ENCODE results near the gene IL12B. TPM values are rescaled to one million over a fixed set of nuclear protein-coding genes. Genes with fewer than 3 reads are reported as not detected.
"Not testable (repeated sequence)": the region's sequence is repeated elsewhere in the genome, so short reads cannot be mapped to it uniquely, and the experiment has no call there.

Gene IL12B
- total RNA-seq = not detected
- long read RNA-seq = 0 reads

DNA sequence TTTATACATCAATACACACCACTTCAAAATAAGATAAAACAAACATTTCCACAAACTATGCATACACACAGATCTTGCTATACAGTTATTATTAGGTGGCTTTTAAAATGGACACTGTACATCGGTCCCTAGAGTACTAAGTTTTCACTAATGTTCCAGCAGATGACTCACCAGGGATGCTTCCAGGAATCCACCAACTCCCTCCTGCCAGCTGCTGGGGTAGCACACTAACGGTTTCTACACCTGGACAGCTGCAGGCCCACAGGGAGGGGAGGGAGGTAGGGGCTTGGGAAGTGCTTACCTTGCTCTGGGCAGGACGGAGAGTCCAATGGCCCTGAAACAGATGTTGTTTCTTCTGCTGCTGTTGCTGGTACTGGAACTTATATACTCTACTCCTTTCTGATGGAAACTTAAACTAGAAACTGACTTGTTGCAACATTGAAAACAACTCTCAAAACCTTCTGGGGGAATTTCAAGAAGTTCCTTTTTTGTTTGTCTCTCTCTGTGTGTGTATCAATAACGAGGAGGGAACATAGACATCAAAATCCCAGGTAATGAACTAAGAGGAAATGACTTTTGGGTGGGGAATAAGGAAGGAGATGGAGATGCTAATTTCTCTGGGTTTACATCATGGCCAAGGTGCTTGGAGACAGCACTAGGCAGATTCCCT is at the start of gene IL12B:
Gene IL12B (minus strand): TSS at position 357 of the 670 bp plus-strand sequence. CDS start 3,705 bp downstream, outside the sequence.
- DNase-seq (ENCODE audit: low spot score) = no peak

DNA sequence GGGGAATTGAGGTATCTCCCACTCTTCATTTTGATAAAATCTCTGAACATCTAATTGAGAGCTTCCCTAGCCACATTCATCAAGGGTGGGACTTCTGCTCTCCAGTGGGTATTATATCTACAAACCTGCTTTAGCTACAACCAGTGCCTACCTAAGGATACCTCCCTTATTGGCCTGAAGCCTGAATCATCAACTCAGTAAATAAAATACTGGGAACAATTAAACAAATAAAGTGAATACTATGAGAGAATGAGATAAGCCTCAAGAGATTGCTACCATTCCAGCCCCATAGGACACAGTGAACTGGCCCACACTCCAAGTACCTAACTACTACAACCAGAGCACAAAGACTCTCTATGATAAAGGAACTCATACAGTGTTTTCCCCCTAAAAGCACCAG is 47.4 kb upstream of the IL12B start:
- DNase-seq (ENCODE audit: low spot score) = no peak

DNA sequence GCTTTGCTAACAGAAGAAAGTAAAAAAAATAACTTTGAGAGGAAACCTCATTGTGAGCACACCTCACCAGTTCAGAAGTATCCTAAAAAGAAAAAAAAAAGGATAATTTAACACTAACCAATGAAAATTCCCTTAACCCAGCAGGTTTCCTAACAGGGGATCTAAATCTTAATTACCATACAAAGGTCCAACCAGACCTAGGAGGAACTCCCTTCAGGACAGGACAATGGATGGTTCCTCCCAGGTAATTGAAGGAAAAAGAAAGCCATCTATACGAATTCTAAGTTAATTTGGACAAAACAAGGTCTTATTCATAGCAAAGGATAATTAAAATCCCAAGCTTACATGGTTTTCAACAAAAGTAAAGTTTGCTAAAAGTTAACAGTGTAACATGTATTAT is 37.6 kb upstream of the IL12B start:
- not testable (repeated sequence) for DNase-seq (ENCODE audit: low spot score)

GRCh38 chr5:159366776-159367175 is 36.5 kb upstream of the IL12B start:
- DNase-seq (ENCODE audit: low spot score) = not testable (repeated sequence)

- DNase-seq (ENCODE audit: low spot score) = no peak
Observed at GRCh38 chr5:159362220-159362619, 31.9 kb upstream of the IL12B start.

GRCh38 chr5:159359871-159360270 is 29.6 kb upstream of the IL12B start:
- not testable (repeated sequence) for DNase-seq (ENCODE audit: low spot score)

DNA sequence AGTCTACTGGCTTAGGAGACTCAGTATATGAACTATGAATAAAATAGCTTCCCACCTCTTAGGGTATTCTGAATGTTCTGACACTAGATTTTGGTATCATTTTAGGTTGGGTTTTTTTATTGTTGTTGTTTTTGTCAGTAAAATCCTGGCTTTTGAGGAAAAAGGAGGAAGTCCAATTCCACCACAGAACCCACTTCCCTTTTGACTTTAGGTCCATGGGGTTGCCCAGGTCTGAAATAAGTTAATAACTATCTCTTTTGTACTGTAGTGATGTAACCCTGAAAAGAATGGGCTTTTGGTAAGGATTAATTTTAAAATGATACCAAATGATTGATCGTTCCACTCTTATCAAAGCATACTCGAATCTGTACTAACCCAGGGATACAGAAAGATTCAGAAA is 29.1 kb upstream of the IL12B start:
- no peak for DNase-seq (ENCODE audit: low spot score)

DNA sequence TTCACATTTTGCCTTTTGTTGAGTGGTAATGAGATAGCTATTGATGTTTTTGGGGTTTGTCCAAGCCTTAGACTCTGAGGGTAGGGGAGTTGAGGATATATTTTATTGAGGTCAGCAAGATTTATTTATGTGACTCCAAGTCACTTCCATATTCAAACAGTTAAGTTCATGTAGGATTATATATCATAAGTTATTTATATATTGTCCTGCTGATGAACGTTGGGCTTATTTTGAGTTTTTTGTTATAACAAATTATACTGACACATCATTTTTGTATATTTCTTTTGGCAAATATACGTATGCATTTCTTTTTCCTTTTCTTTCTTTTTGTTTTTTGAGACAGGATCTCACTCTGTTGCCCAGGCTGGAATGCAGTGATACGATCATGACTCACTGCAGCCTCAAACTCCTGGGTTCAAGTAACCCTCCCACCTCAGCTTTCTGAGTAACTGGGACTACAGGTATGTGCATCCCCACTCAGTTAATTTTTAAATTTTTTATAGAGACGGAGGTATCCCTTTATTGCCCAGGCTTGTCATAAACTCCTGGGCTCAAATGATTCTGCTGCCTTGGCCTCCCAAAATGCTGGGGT is 23.5 kb upstream of the IL12B start:
- no peak for DNase-seq (ENCODE audit: low spot score)

DNA sequence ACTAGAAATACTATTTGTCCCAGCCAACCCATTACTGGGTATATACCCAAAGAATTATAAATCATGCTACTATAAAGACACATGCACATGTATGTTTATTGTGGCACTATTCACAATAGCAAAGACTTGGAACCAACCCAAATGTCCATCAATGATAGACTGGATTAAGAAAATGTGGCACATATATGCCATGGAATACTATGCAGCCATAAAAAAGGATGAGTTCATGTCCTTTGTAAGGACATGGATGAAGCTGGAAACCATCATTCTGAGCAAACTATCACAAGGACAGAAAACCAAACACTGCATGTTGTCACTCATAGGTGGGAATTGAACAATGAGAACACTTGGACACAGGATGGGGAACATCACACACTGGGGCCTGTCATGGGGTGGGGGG is 20.4 kb upstream of the IL12B start:
- DNase-seq (ENCODE audit: low spot score) = not testable (repeated sequence)

- DNase-seq (ENCODE audit: low spot score) = not testable (repeated sequence)
Observed at GRCh38 chr5:159350216-159350615, 19.9 kb upstream of the IL12B start.

GRCh38 chr5:159345861-159346260 is 15.6 kb upstream of the IL12B start:
- DNase-seq (ENCODE audit: low spot score) = no peak

DNA sequence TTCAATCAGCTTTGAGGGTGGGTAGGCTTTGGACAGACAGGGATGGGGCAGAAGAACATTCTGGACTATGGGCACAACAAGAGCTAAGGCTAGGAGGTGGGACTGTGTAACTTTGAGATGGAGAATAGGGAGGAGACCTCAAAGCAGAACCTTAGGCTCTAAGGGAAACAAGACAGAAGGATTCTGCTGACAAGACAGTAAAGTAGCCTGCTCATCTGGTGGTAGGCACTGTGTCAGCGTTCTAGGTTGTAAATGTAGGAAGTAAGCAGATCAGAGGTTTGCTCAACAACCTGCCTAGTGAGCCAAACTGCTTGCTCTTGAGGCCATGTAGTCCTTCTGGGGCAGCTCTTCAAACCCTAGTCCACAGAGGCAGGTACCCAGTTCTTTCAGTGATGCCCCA is 15.0 kb upstream of the IL12B start:
- DNase-seq (ENCODE audit: low spot score) = no peak

- DNase-seq (ENCODE audit: low spot score) = no peak
Observed at GRCh38 chr5:159343295-159344094, 13.2 kb upstream of the IL12B start.

DNA sequence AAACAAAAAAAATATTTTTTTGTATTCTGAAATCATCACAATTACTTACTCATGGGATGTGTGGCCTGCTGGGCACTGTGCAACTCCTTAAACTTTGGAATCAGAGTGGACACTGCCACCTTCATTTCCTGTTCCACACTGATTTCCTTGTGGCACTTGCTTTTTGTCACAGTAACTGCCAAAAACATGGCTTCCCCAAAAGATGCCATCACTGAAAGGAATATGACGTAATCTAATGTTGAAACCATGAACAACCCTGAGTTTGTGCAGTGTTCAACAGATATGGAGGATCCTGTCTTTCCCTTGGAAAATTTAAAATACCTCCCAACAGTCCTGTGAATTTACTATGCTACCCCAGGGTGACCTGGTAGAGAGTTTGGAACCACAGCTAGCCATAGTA is 12.6 kb upstream of the IL12B start:
- no peak for DNase-seq (ENCODE audit: low spot score)

DNA sequence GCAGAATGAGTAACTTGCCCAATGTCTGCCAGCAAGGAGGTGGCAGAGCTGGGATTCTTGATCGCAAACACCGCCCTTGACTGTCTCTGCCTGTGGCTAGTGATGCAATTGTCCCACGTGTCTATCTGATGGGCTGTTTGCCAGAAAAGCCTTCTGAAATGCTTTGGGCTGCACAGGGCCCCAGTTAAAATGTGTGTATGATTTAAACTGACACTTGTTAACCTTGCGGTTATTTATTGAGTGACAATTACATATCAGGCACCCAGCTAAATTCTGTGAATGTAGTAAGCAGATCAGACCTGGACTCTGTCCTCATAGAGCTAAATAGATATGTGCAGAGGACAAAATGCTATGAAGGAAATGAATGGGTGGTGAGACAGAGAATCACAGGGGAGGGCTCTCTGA is 11.6 kb upstream of the IL12B start:
- no peak for DNase-seq (ENCODE audit: low spot score)

GRCh38 chr5:159341145-159341544 is 10.9 kb upstream of the IL12B start:
- no peak for DNase-seq (ENCODE audit: low spot score)

DNA sequence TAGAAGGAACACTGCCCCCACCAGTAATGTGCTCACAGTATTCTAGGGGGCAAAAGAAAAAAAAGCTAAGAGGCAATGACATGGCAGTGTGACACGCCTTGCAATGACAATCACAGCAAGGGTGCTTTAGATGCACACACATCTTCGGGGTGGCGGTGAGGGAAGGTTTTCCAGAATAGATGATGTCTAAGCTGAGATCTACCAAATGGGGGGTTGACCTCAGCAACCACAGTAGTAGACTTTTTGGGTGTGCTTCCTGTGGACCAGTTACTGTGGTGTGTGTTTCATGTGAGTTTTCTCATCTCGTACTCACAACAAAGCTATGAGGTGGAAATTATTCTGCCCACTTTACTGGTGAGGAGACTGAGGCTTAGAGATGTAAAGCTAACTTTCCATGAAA is 10.2 kb upstream of the IL12B start:
- DNase-seq (ENCODE audit: low spot score) = no peak

GRCh38 chr5:159339460-159339859 is 9.2 kb upstream of the IL12B start:
- no peak for DNase-seq (ENCODE audit: low spot score)

- DNase-seq (ENCODE audit: low spot score) = no peak
Observed at GRCh38 chr5:159338118-159338517, 7.8 kb upstream of the IL12B start.

GRCh38 chr5:159337016-159337955 is 7.0 kb upstream of the IL12B start:
- no peak for DNase-seq (ENCODE audit: low spot score)

- DNase-seq (ENCODE audit: low spot score) = no peak
Observed at GRCh38 chr5:159336586-159336985, 6.3 kb upstream of the IL12B start.

All from mesenteric fat pad (tissue), 1 donor.